Suprapubic skin (tissue), 4 donors: ENCODE data around the gene WHRN. TPM values are rescaled to one million over a fixed set of nuclear protein-coding genes. Genes with fewer than 3 reads are reported as not detected.

Experiments used
- DNase-seq, 2 donors: peaks; one replicate each; pipeline ENCODE4 v3.0.0-alpha.2; 2019; ENCODE audit warnings: low spot score in 2 of 2
- H3K27ac ChIP-seq: fragments of 200-600 bp; sonication (generic); one replicate; pipeline ENCODE4 v1.5.1; 2019
- H3K27me3 ChIP-seq: fragments of 200-600 bp; sonication (generic); one replicate; pipeline ENCODE4 v1.5.1; 2019
- H3K36me3 ChIP-seq: fragments of 200-600 bp; sonication (generic); one replicate; pipeline ENCODE4 v1.5.1; 2019
- H3K4me1 ChIP-seq: fragments of 200-600 bp; sonication (generic); one replicate; pipeline ENCODE4 v1.5.1; 2019
- H3K4me3 ChIP-seq: fragments of 200-600 bp; sonication (generic); one replicate; pipeline ENCODE4 v1.5.1; 2019; ENCODE audit warnings: mild to moderate bottlenecking
- H3K9me3 ChIP-seq: fragments of 200-600 bp; sonication (generic); one replicate; pipeline ENCODE4 v1.5.1; 2019
- CTCF ChIP-seq, 2 donors: fragments of 200-600 bp in 1 of 2; fragments of 450-650 bp in 1 of 2; sonication (generic) in 1 of 2; IDR thresholded peaks; one replicate each; pipeline ENCODE4 v1.5.1; 2016 to 2019; ENCODE audit warnings: antibody characterized with exemption in 2 of 2, mild to moderate bottlenecking in 1 of 2, moderate library complexity in 1 of 2
- EP300 ChIP-seq: sonication (generic); formaldehyde crosslinking; IDR thresholded peaks from one replicate; pipeline ENCODE4 v1.6.1; 2017; ENCODE audit warnings: antibody characterized with exemption
- POLR2A ChIP-seq, 2 donors: fragments of 450-650 bp; IDR thresholded peaks; one replicate each; pipeline ENCODE4 v1.6.1; 2017; ENCODE audit warnings: antibody characterized with exemption in 2 of 2, mild to moderate bottlenecking in 2 of 2, moderate library complexity in 2 of 2
- POLR2AphosphoS5 ChIP-seq, 3 donors: sonication (generic); formaldehyde crosslinking; IDR thresholded peaks; one replicate each; pipeline ENCODE4 v1.6.1; 2017; ENCODE audit warnings: antibody characterized with exemption in 3 of 3
- WGBS: methylation state at CpG from one replicate; pipeline ENCODE4 v1.1.5; 2018; 5-methylcytosine and 5-hydroxymethylcytosine counted together
- total RNA-seq, 4 donors: library from RNA; depleted of rRNA; stranded (reverse); fragments of >200 nt; gene quantifications; one replicate each; pipeline ENCODE4 v1.1.0, GENCODE V29; 2016

WHRN gene
- total RNA-seq, 4 donors from 2014 or later: 7.7 to 25.9 (median 14.8) TPM

GRCh38 chr9:114410910-114411309 is 94.4 kb downstream of the WHRN start:
- no peaks in the 10 kb centered on the region for H3K36me3 ChIP-seq
- no peaks in the 10 kb centered on the region for H3K27me3 ChIP-seq
- no peak for DNase-seq
- TF ChIP-seq EP300: no peak
- TF ChIP-seq POLR2A (IDR thresholded peaks at IDR 0.05): no peak
- no peak for TF ChIP-seq CTCF (IDR thresholded peaks at IDR 0.05)
- no peak for TF ChIP-seq POLR2AphosphoS5 (IDR thresholded peaks at IDR 0.05)
- peaks cover 5% of the 10 kb centered on the region for H3K4me1 ChIP-seq
- 65% methylated on average over 8 of the region's 8 CpGs for WGBS
- no peak overlapping the region for H3K4me3 ChIP-seq
- H3K9me3 ChIP-seq: no peaks in the 10 kb centered on the region
- H3K27ac ChIP-seq: no peak overlapping the region

- 69% methylated on average over 5 of the region's 5 CpGs for WGBS
- Histone ChIP-seq H3K27me3 (no peaks in the 10 kb centered on the region), H3K4me3 (no peak overlapping the region), H3K36me3 (no peaks in the 10 kb centered on the region), H3K9me3 (no peaks in the 10 kb centered on the region), H3K27ac (no peak overlapping the region), H3K4me1 (peaks cover 5% of the 10 kb centered on the region)
- TF ChIP-seq POLR2A (IDR thresholded peaks at IDR 0.05) (no peak), CTCF (IDR thresholded peaks at IDR 0.05) (no peak), EP300 (no peak), POLR2AphosphoS5 (IDR thresholded peaks at IDR 0.05) (no peak)
- DNase-seq: no peak
These were observed 95.4 kb downstream of the WHRN start for GRCh38 chr9:114409842-114410241.

- WGBS: 75% methylated on average over 11 of the region's 11 CpGs
- DNase-seq: no peak
- Histone ChIP-seq H3K36me3 (no peaks in the 10 kb centered on the region), H3K9me3 (no peaks in the 10 kb centered on the region), H3K27me3 (no peaks in the 10 kb centered on the region), H3K27ac (no peak overlapping the region), H3K4me3 (no peak overlapping the region), H3K4me1 (peaks cover 5% of the 10 kb centered on the region)
- TF ChIP-seq POLR2A (IDR thresholded peaks at IDR 0.05) (no peak), CTCF (IDR thresholded peaks at IDR 0.05) (no peak), POLR2AphosphoS5 (IDR thresholded peaks at IDR 0.05) (no peak), EP300 (no peak)
These were observed 96.0 kb downstream of the WHRN start for GRCh38 chr9:114409103-114409780.

GRCh38 chr9:114408645-114409044 is 96.6 kb downstream of the WHRN start:
- Histone ChIP-seq H3K27me3 (no peaks in the 10 kb centered on the region), H3K36me3 (peaks cover 2% of the 10 kb centered on the region), H3K27ac (no peak overlapping the region), H3K4me1 (peaks cover 5% of the 10 kb centered on the region), H3K4me3 (no peak overlapping the region), H3K9me3 (no peaks in the 10 kb centered on the region)
- DNase-seq: no peak
- 85% methylated on average over 7 of the region's 7 CpGs for WGBS
- TF ChIP-seq POLR2A (IDR thresholded peaks at IDR 0.05) (no peak), CTCF (IDR thresholded peaks at IDR 0.05) (no peak), EP300 (no peak), POLR2AphosphoS5 (IDR thresholded peaks at IDR 0.05) (no peak)

- Histone ChIP-seq H3K36me3 (peaks cover 2% of the 10 kb centered on the region), H3K4me1 (peaks cover 5% of the 10 kb centered on the region), H3K4me3 (no peak overlapping the region), H3K27me3 (no peaks in the 10 kb centered on the region), H3K27ac (no peak overlapping the region), H3K9me3 (no peaks in the 10 kb centered on the region)
- TF ChIP-seq POLR2A (IDR thresholded peaks at IDR 0.05): no peak
- no peak for TF ChIP-seq EP300
- TF ChIP-seq POLR2AphosphoS5 (IDR thresholded peaks at IDR 0.05): no peak
- TF ChIP-seq CTCF (IDR thresholded peaks at IDR 0.05): no peak
- WGBS: 96% methylated on average over 5 of the region's 5 CpGs
- no peak for DNase-seq
These were observed 97.4 kb downstream of the WHRN start for GRCh38 chr9:114407889-114408288.
